ENCODE measurements around the gene NPHP4. TPM values are rescaled to one million over a fixed set of nuclear protein-coding genes. Genes with fewer than 3 reads are reported as not detected.

NPHP4 gene
- total and polyA plus RNA-seq, 2 donors: 2.5 to 4.2 TPM

GRCh38 chr1:5972198-5972520 lies 20.1 kb downstream of the NPHP4 start:
- Histone ChIP-seq H3K27ac (ENCODE audit: low read depth in 1 of 2, low read length in 1 of 2) (no peak overlapping the region), H3K36me3 (ENCODE audit: control insufficient read depth in 2 of 2, insufficient read depth in 2 of 2, low read length in 1 of 2) (peaks cover 0 to 31% of the 10 kb centered on the region in 2 donors), H3K4me1 (ENCODE audit: control insufficient read depth in 2 of 2, insufficient read depth in 2 of 2, low read length in 2 of 2) (no peaks in the 10 kb centered on the region), H3K4me3 (ENCODE audit: low read length in 2 of 2) (no peak overlapping the region), H3K27me3 (ENCODE audit: control insufficient read depth in 2 of 2, insufficient read depth in 1 of 2, low read length in 1 of 2) (no peaks in the 10 kb centered on the region), H3K9me3 (ENCODE audit: control insufficient read depth in 2 of 2, insufficient read depth in 1 of 2, low read length in 1 of 2) (no peaks in the 10 kb centered on the region)
- 98% methylated on average over 4 of the region's 4 CpGs for WGBS
- DNase-seq (ENCODE audit: low read depth in 6 of 9, low spot score in 9 of 9): no peak

- Histone ChIP-seq H3K27me3 (ENCODE audit: control insufficient read depth in 2 of 2, insufficient read depth in 1 of 2, low read length in 1 of 2) (no peaks in the 10 kb centered on the region), H3K4me1 (ENCODE audit: control insufficient read depth in 2 of 2, insufficient read depth in 2 of 2, low read length in 2 of 2) (no peaks in the 10 kb centered on the region), H3K4me3 (ENCODE audit: low read length in 2 of 2) (no peak overlapping the region), H3K9me3 (ENCODE audit: control insufficient read depth in 2 of 2, insufficient read depth in 1 of 2, low read length in 1 of 2) (no peaks in the 10 kb centered on the region), H3K36me3 (ENCODE audit: control insufficient read depth in 2 of 2, insufficient read depth in 2 of 2, low read length in 1 of 2) (peaks cover 4 to 31% of the 10 kb centered on the region in 2 donors), H3K27ac (ENCODE audit: low read depth in 1 of 2, low read length in 1 of 2) (no peak overlapping the region)
- 97% methylated on average over 22 of the region's 22 CpGs for WGBS
- no peak for DNase-seq (ENCODE audit: low read depth in 6 of 9, low spot score in 9 of 9)
These were observed 20.6 kb downstream of the NPHP4 start for GRCh38 chr1:5971471-5972197.

- no peak for DNase-seq (ENCODE audit: low read depth in 6 of 9, low spot score in 9 of 9)
- no peaks in the 10 kb centered on the region for H3K9me3 ChIP-seq (ENCODE audit: control insufficient read depth in 2 of 2, insufficient read depth in 1 of 2, low read length in 1 of 2)
- H3K27ac ChIP-seq (ENCODE audit: low read depth in 1 of 2, low read length in 1 of 2): no peak overlapping the region
- peaks cover 5 to 29% of the 10 kb centered on the region in 2 donors for H3K36me3 ChIP-seq (ENCODE audit: control insufficient read depth in 2 of 2, insufficient read depth in 2 of 2, low read length in 1 of 2)
- H3K4me1 ChIP-seq (ENCODE audit: control insufficient read depth in 2 of 2, insufficient read depth in 2 of 2, low read length in 2 of 2): no peaks in the 10 kb centered on the region
- 96% methylated on average over 13 of the region's 13 CpGs for WGBS
- H3K27me3 ChIP-seq (ENCODE audit: control insufficient read depth in 2 of 2, insufficient read depth in 1 of 2, low read length in 1 of 2): no peaks in the 10 kb centered on the region
- H3K4me3 ChIP-seq (ENCODE audit: low read length in 2 of 2): no peak overlapping the region
These were observed 21.5 kb downstream of the NPHP4 start for GRCh38 chr1:5970610-5971273.

GRCh38 chr1:5969168-5969567 lies 23.1 kb downstream of the NPHP4 start:
- H3K4me1 ChIP-seq (ENCODE audit: control insufficient read depth in 2 of 2, insufficient read depth in 2 of 2, low read length in 2 of 2): no peaks in the 10 kb centered on the region
- WGBS: 96% methylated on average over 10 of the region's 10 CpGs
- H3K9me3 ChIP-seq (ENCODE audit: control insufficient read depth in 2 of 2, insufficient read depth in 1 of 2, low read length in 1 of 2): no peaks in the 10 kb centered on the region
- peaks cover 5 to 24% of the 10 kb centered on the region in 2 donors for H3K36me3 ChIP-seq (ENCODE audit: control insufficient read depth in 2 of 2, insufficient read depth in 2 of 2, low read length in 1 of 2)
- DNase-seq (ENCODE audit: low read depth in 6 of 9, low spot score in 9 of 9): no peak
- no peaks in the 10 kb centered on the region for H3K27me3 ChIP-seq (ENCODE audit: control insufficient read depth in 2 of 2, insufficient read depth in 1 of 2, low read length in 1 of 2)
- H3K4me3 ChIP-seq (ENCODE audit: low read length in 2 of 2): no peak overlapping the region
- H3K27ac ChIP-seq (ENCODE audit: low read depth in 1 of 2, low read length in 1 of 2): no peak overlapping the region

GRCh38 chr1:5968161-5968736 lies 24.0 kb downstream of the NPHP4 start:
- H3K4me1 ChIP-seq (ENCODE audit: control insufficient read depth in 2 of 2, insufficient read depth in 2 of 2, low read length in 2 of 2): no peaks in the 10 kb centered on the region
- DNase-seq (ENCODE audit: low read depth in 6 of 9, low spot score in 9 of 9): no peak

GRCh38 chr1:5967351-5968160 lies 24.7 kb downstream of the NPHP4 start:
- H3K4me3 ChIP-seq (ENCODE audit: low read length in 2 of 2): no peak overlapping the region
- H3K27me3 ChIP-seq (ENCODE audit: control insufficient read depth in 2 of 2, insufficient read depth in 1 of 2, low read length in 1 of 2): no peaks in the 10 kb centered on the region
- H3K4me1 ChIP-seq (ENCODE audit: control insufficient read depth in 2 of 2, insufficient read depth in 2 of 2, low read length in 2 of 2): no peaks in the 10 kb centered on the region
- 95% methylated on average over 23 of the region's 23 CpGs for WGBS
- H3K9me3 ChIP-seq (ENCODE audit: control insufficient read depth in 2 of 2, insufficient read depth in 1 of 2, low read length in 1 of 2): no peaks in the 10 kb centered on the region
- H3K27ac ChIP-seq (ENCODE audit: low read depth in 1 of 2, low read length in 1 of 2): no peak overlapping the region
- peaks cover 5 to 27% of the 10 kb centered on the region in 2 donors for H3K36me3 ChIP-seq (ENCODE audit: control insufficient read depth in 2 of 2, insufficient read depth in 2 of 2, low read length in 1 of 2)
- no peak for DNase-seq (ENCODE audit: low read depth in 6 of 9, low spot score in 9 of 9)

More at GRCh38 chr1:5968161-5968736, 24.0 kb downstream of the NPHP4 start:
- WGBS: 98% methylated on average over 11 of the region's 11 CpGs
- Histone ChIP-seq H3K9me3 (ENCODE audit: control insufficient read depth in 2 of 2, insufficient read depth in 1 of 2, low read length in 1 of 2) (no peaks in the 10 kb centered on the region), H3K27ac (ENCODE audit: low read depth in 1 of 2, low read length in 1 of 2) (no peak overlapping the region), H3K36me3 (ENCODE audit: control insufficient read depth in 2 of 2, insufficient read depth in 2 of 2, low read length in 1 of 2) (peaks cover 5 to 24% of the 10 kb centered on the region in 2 donors), H3K4me3 (ENCODE audit: low read length in 2 of 2) (no peak overlapping the region), H3K27me3 (ENCODE audit: control insufficient read depth in 2 of 2, insufficient read depth in 1 of 2, low read length in 1 of 2) (no peaks in the 10 kb centered on the region)

GRCh38 chr1:5966543-5967205 lies 25.6 kb downstream of the NPHP4 start:
- Histone ChIP-seq H3K4me3 (ENCODE audit: low read length in 2 of 2) (no peak overlapping the region), H3K27ac (ENCODE audit: low read depth in 1 of 2, low read length in 1 of 2) (no peak overlapping the region), H3K4me1 (ENCODE audit: control insufficient read depth in 2 of 2, insufficient read depth in 2 of 2, low read length in 2 of 2) (no peaks in the 10 kb centered on the region), H3K27me3 (ENCODE audit: control insufficient read depth in 2 of 2, insufficient read depth in 1 of 2, low read length in 1 of 2) (no peaks in the 10 kb centered on the region), H3K9me3 (ENCODE audit: control insufficient read depth in 2 of 2, insufficient read depth in 1 of 2, low read length in 1 of 2) (no peaks in the 10 kb centered on the region), H3K36me3 (ENCODE audit: control insufficient read depth in 2 of 2, insufficient read depth in 2 of 2, low read length in 1 of 2) (peaks cover 5 to 32% of the 10 kb centered on the region in 2 donors)
- 95% methylated on average over 17 of the region's 17 CpGs for WGBS
- DNase-seq (ENCODE audit: low read depth in 6 of 9, low spot score in 9 of 9): no peak

GRCh38 chr1:5965586-5966131 lies 26.6 kb downstream of the NPHP4 start:
- H3K27ac ChIP-seq (ENCODE audit: low read depth in 1 of 2, low read length in 1 of 2): no peak overlapping the region
- WGBS: 98% methylated on average over 16 of the region's 16 CpGs
- H3K9me3 ChIP-seq (ENCODE audit: control insufficient read depth in 2 of 2, insufficient read depth in 1 of 2, low read length in 1 of 2): no peaks in the 10 kb centered on the region
- H3K4me3 ChIP-seq (ENCODE audit: low read length in 2 of 2): no peak overlapping the region
- DNase-seq (ENCODE audit: low read depth in 6 of 9, low spot score in 9 of 9): no peak
- peaks cover 5 to 37% of the 10 kb centered on the region in 2 donors for H3K36me3 ChIP-seq (ENCODE audit: control insufficient read depth in 2 of 2, insufficient read depth in 2 of 2, low read length in 1 of 2)
- no peaks in the 10 kb centered on the region for H3K4me1 ChIP-seq (ENCODE audit: control insufficient read depth in 2 of 2, insufficient read depth in 2 of 2, low read length in 2 of 2)
- no peaks in the 10 kb centered on the region for H3K27me3 ChIP-seq (ENCODE audit: control insufficient read depth in 2 of 2, insufficient read depth in 1 of 2, low read length in 1 of 2)

Measured in thymus (tissue), 11 donors.